GM23338 (cell line): ENCODE data around the gene SP5. TPM values are rescaled to one million over a fixed set of nuclear protein-coding genes. Genes with fewer than 3 reads are reported as not detected.

Source experiments
- ATAC-seq: fragments of 200-7000 bp; cut with Tn5 transposase; 3 replicates; pipeline ENCODE4 v1.9.1; 2020
- DNase-seq: peaks from one replicate; pipeline ENCODE4 v3.0.0-alpha.2; 2015; ENCODE audit warnings: low spot score
- H2AFZ ChIP-seq: fragments of 200-600 bp; sonication (generic); 2 replicates; pipeline ENCODE4 v1.8.0; 2016; ENCODE audit warnings: antibody characterized with exemption, mild to moderate bottlenecking, moderate library complexity
- H3F3A ChIP-seq: fragments of 200-600 bp; sonication (generic); replicated peaks from 2 replicates; pipeline ENCODE4 v1.8.0; 2017; ENCODE audit warnings: antibody characterized with exemption, mixed run types, low read depth
- H3K27ac ChIP-seq: fragments of 200-600 bp; sonication (generic); 2 replicates; pipeline ENCODE4 v1.6.1; 2016; ENCODE audit warnings: low read depth
- H3K27me3 ChIP-seq: fragments of 200-600 bp; sonication (generic); 2 replicates; pipeline ENCODE4 v1.8.0; 2016; ENCODE audit warnings: mild to moderate bottlenecking, mixed run types, moderate library complexity; ENCODE audit not compliant: insufficient read depth
- H3K36me3 ChIP-seq: fragments of 200-600 bp; sonication (generic); 2 replicates; pipeline ENCODE4 v1.8.0; 2016; ENCODE audit warnings: mild to moderate bottlenecking; ENCODE audit not compliant: insufficient read depth
- H3K4me1 ChIP-seq: fragments of 200-600 bp; sonication (generic); 2 replicates; pipeline ENCODE4 v1.8.0; 2016; ENCODE audit warnings: mild to moderate bottlenecking, moderate library complexity; ENCODE audit not compliant: insufficient read depth
- H3K4me2 ChIP-seq: fragments of 200-600 bp; sonication (generic); 2 replicates; pipeline ENCODE4 v1.7.1; 2017; ENCODE audit warnings: mixed run types
- H3K4me3 ChIP-seq: fragments of 200-600 bp; sonication (generic); 2 replicates; pipeline ENCODE4 v1.6.1; 2016; ENCODE audit warnings: mixed run types
- H3K79me2 ChIP-seq: fragments of 200-600 bp; sonication (generic); replicated peaks from 2 replicates; pipeline ENCODE4 v1.8.0; 2017; ENCODE audit warnings: mild to moderate bottlenecking; ENCODE audit not compliant: insufficient read depth
- H3K9me2 ChIP-seq: fragments of 200-600 bp; sonication (generic); 2 replicates; pipeline ENCODE4 v1.8.0; 2017; ENCODE audit not compliant: insufficient read depth
- H4K20me1 ChIP-seq: fragments of 200-600 bp; sonication (generic); replicated peaks from 2 replicates; pipeline ENCODE4 v1.8.0; 2017; ENCODE audit warnings: mild to moderate bottlenecking; ENCODE audit not compliant: insufficient read depth
- H3K27ac Mint-ChIP-seq: 2 replicates; pipeline ENCODE4 v1.8.0; 2020; ENCODE audit warnings: inconsistent platforms, mild to moderate bottlenecking, moderate library complexity, mixed read lengths
- H3K27me3 Mint-ChIP-seq: 3 replicates; pipeline ENCODE4 v1.8.0; 2022; ENCODE audit warnings: low read depth, mild to moderate bottlenecking, moderate library complexity, mixed read lengths, inconsistent platforms; ENCODE audit not compliant: insufficient read depth, poor library complexity
- H3K36me3 Mint-ChIP-seq: 3 replicates; pipeline ENCODE4 v1.8.0; 2021; ENCODE audit warnings: low read depth, mild to moderate bottlenecking, inconsistent platforms, moderate library complexity, mixed read lengths
- H3K4me1 Mint-ChIP-seq: 3 replicates; pipeline ENCODE4 v1.8.0; 2020; ENCODE audit warnings: mild to moderate bottlenecking, inconsistent platforms, mixed read lengths
- H3K4me3 Mint-ChIP-seq: 3 replicates; pipeline ENCODE4 v1.8.0; 2021; ENCODE audit warnings: moderate library complexity, mild to moderate bottlenecking, inconsistent platforms, mixed read lengths
- H3K9me3 Mint-ChIP-seq: 3 replicates; pipeline ENCODE4 v1.8.0; 2020; ENCODE audit warnings: moderate library complexity, mild to moderate bottlenecking, inconsistent platforms, mixed read lengths
- CREB1 ChIP-seq: fragments of 250-450 bp; sonication (Bioruptor Pico); IDR thresholded peaks from 2 replicates; pipeline ENCODE4 v1.5.0; 2020; ENCODE audit warnings: low read depth, mild to moderate bottlenecking, moderate library complexity
- EZH2 ChIP-seq: fragments of 200-600 bp; sonication (generic); IDR thresholded peaks from one replicate; pipeline ENCODE4 v1.8.0; 2017; ENCODE audit warnings: antibody characterized with exemption, mild to moderate bottlenecking, low read depth; ENCODE audit not compliant: unreplicated experiment
- REST ChIP-seq: IDR thresholded peaks from one replicate; pipeline ENCODE4 v1.6.1; 2018; ENCODE audit warnings: antibody characterized with exemption; ENCODE audit not compliant: unreplicated experiment
- ZNF462 ChIP-seq: fragments of 250-450 bp; sonication (Bioruptor Pico); IDR thresholded peaks from 2 replicates; pipeline ENCODE4 v1.5.0; 2020; ENCODE audit warnings: mild to moderate bottlenecking, moderate library complexity
- polyA plus RNA-seq: library from polyadenylated mRNA; unstranded; fragments of >200 nt; fragmentation: Nextera tagmentation; extraction: Ambion mirVana; gene quantifications from 2 replicates; pipeline ENCODE4 v1.2.1, GENCODE V29; 2016
- total RNA-seq: library from RNA; depleted of rRNA; stranded (reverse); fragments of >200 nt; shearing (Covaris generic); gene quantifications from 2 replicates; pipeline ENCODE4 v1.2.3, GENCODE V29; 2014

The SP5 gene
- total and polyA plus RNA-seq, 2 experiments from 2014 or later: 0.21 to 0.32 TPM

- Histone ChIP-seq H3K4me1 (peaks cover 41% of the 10 kb centered on the region), H3K4me3 (peak overlapping the region; percentile 56), H2AFZ (peak overlapping the region; percentile 28; the same call in 1 of the 2 replicates), H3K79me2 (no peaks in the 10 kb centered on the region), H3F3A (peaks cover 4% of the 10 kb centered on the region; the same call in 1 of the 2 replicates), H3K9me2 (no peaks in the 10 kb centered on the region), H3K27ac (no peak overlapping the region), H3K36me3 (no peaks in the 10 kb centered on the region), H3K27me3 (peaks cover 100% of the 10 kb centered on the region), H3K4me2 (peak overlapping the region; percentile 81), H4K20me1 (peaks cover 11% of the 10 kb centered on the region; the same call in 1 of the 2 replicates)
- peaks cover 92% of the 10 kb centered on the region for H3K27me3 Mint-ChIP-seq
- DNase-seq (peak; percentile 40), ATAC-seq (no peak)
- H3K4me3 Mint-ChIP-seq: peak overlapping the region; percentile 60
- H3K4me1 Mint-ChIP-seq: peaks cover 51% of the 10 kb centered on the region
- no peaks in the 10 kb centered on the region for H3K36me3 Mint-ChIP-seq
- H3K9me3 Mint-ChIP-seq: peaks cover 6% of the 10 kb centered on the region; the same call in 2 of the 3 replicates
- H3K27ac Mint-ChIP-seq: no peak overlapping the region
- TF ChIP-seq REST (no peak), ZNF462 (CRISPR knock-in tag) (no peak), CREB1 (CRISPR knock-in tag) (no peak), EZH2 (peak; percentile 96)
Observed at GRCh38 chr2:170712653-170713542, 2.2 kb upstream of the SP5 start.
